Keratinocyte (primary cell): Measurements from ENCODE around the gene ALPI. TPM values are rescaled to one million over a fixed set of nuclear protein-coding genes. Genes with fewer than 3 reads are reported as not detected.
"Not testable (repeated sequence)": the region's sequence is repeated elsewhere in the genome, so short reads cannot be mapped to it uniquely, and the experiment has no call there.

Experiments
- DNase-seq: peaks from one replicate; pipeline ENCODE4 v3.0.0-alpha.2; 2011; ENCODE audit warnings: low read depth, missing footprints, low spot score
- FAIRE-seq: peaks from 2 replicates; lab custom pipeline; 2011; peaks lifted over from hg19 to GRCh38; lab: Jason Lieb, UNC
- H2AFZ ChIP-seq: 2 replicates; pipeline ENCODE4 v1.6.0; 2012; ENCODE audit warnings: low read length, control low read depth, inconsistent platforms; ENCODE audit not compliant: control insufficient read depth
- H3K27ac ChIP-seq: 2 replicates; pipeline ENCODE4 v1.5.1; 2011; ENCODE audit warnings: low read length; ENCODE audit not compliant: control insufficient read depth, insufficient read depth
- H3K27me3 ChIP-seq: 3 replicates; pipeline ENCODE4 v1.6.0; 2011; ENCODE audit warnings: low read length; ENCODE audit not compliant: control insufficient read depth, insufficient read depth; ENCODE audit errors: extremely low read depth
- H3K36me3 ChIP-seq, 2 experiments: 2 replicates in 1 of 2; 3 replicates in 1 of 2; pipeline ENCODE4 v1.5.1; 2011; ENCODE audit warnings: low read length in 2 of 2, mild to moderate bottlenecking in 1 of 2; ENCODE audit not compliant: control insufficient read depth in 2 of 2, insufficient read depth in 2 of 2; ENCODE audit errors: extremely low read depth in 1 of 2
- H3K4me1 ChIP-seq: 3 replicates; pipeline ENCODE4 v1.5.1; 2011; ENCODE audit warnings: low read length; ENCODE audit not compliant: control insufficient read depth, insufficient read depth; ENCODE audit errors: extremely low read depth
- H3K4me2 ChIP-seq: 3 replicates; pipeline ENCODE4 v1.6.0; 2011; ENCODE audit warnings: low read depth, low read length; ENCODE audit not compliant: control insufficient read depth, insufficient read depth; ENCODE audit errors: extremely low read depth
- H3K4me3 ChIP-seq, 3 experiments: fragments of 200-600 bp in 1 of 3; sonication (generic) in 1 of 3; 2 replicates in 2 of 3; 3 replicates in 1 of 3; pipeline ENCODE4 v1.5.1; 2011 to 2016; ENCODE audit warnings: low read length in 3 of 3, mild to moderate bottlenecking in 3 of 3, control low read depth in 2 of 3, inconsistent platforms in 1 of 3, low read depth in 1 of 3, mixed read lengths in 1 of 3, mixed run types in 1 of 3, moderate library complexity in 1 of 3; ENCODE audit not compliant: control insufficient read depth in 2 of 3, insufficient read depth in 2 of 3; ENCODE audit errors: extremely low read depth in 1 of 3
- H3K79me2 ChIP-seq: 2 replicates; pipeline ENCODE4 v1.6.0; 2012; ENCODE audit warnings: low read length; ENCODE audit not compliant: control insufficient read depth, insufficient read depth
- H3K9ac ChIP-seq: 3 replicates; pipeline ENCODE4 v1.6.0; 2011; ENCODE audit warnings: low read length; ENCODE audit not compliant: control insufficient read depth, insufficient read depth; ENCODE audit errors: extremely low read depth
- H3K9me1 ChIP-seq: 3 replicates; pipeline ENCODE4 v1.6.0; 2011; ENCODE audit warnings: low read length; ENCODE audit not compliant: control insufficient read depth, insufficient read depth; ENCODE audit errors: extremely low read depth
- H3K9me3 ChIP-seq: 2 replicates; pipeline ENCODE4 v1.5.1; 2012; ENCODE audit warnings: low read depth, low read length; ENCODE audit not compliant: control insufficient read depth
- H4K20me1 ChIP-seq: 3 replicates; pipeline ENCODE4 v1.6.0; 2011; ENCODE audit warnings: low read length; ENCODE audit not compliant: control insufficient read depth, insufficient read depth; ENCODE audit errors: extremely low read depth
- CTCF ChIP-seq, 3 experiments: IDR thresholded peaks in 1 of 3; conservative IDR thresholded peaks in 1 of 3; optimal IDR thresholded peaks in 1 of 3; 2 replicates in 2 of 3; 3 replicates in 1 of 3; pipeline versions ENCODE3 to v1.5.1; 2011; ENCODE audit warnings: low read length in 3 of 3, mild to moderate bottlenecking in 3 of 3, moderate library complexity in 2 of 3, control low read depth in 1 of 3, inconsistent platforms in 1 of 3; ENCODE audit not compliant: insufficient read depth in 2 of 3; ENCODE audit errors: extremely low read depth in 1 of 3
- EZH2 ChIP-seq: IDR thresholded peaks from one replicate; pipeline ENCODE4 v1.6.1; 2012; ENCODE audit warnings: inconsistent platforms, mild to moderate bottlenecking, low read length, moderate library complexity
- dilution Hi-C: fragments of 300-500 bp; cut with MboI; formaldehyde crosslinking; loops from one replicate; pipeline ENCODE4 v1.7.0; 2020; ENCODE audit warnings: low sequenced_read_pairs; ENCODE audit not compliant: extremely low pct_ligation_motif_present
- polyA plus RNA-seq, 5 experiments: library from polyadenylated mRNA; depleted of rRNA in 3 of 5; stranded (reverse) in 3 of 5; stranded (forward) in 1 of 5; unstranded in 1 of 5; fragments of >200 nt; gene quantifications; 1 replicate in 1 of 5; 2 replicates in 3 of 5; 3 replicates in 1 of 5; pipeline versions ENCODE4 v1.2.1 to v1.2.3, GENCODE V29; 2011 to 2012; ENCODE audit warnings: missing spikeins in 2 of 5, low read depth in 1 of 5, low replicate concordance in 1 of 5

The ALPI gene
- polyA plus RNA-seq, 1 donor (not counting 4 experiments of a cell fraction or from before 2014, with no cell fraction given): not detected

GRCh38 chr2:232431705-232432590, 24.0 kb upstream of the ALPI start:
- DNase-seq: no peak
- Histone ChIP-seq H3K79me2 (no peaks in the 10 kb centered on the region), H2AFZ (no peak overlapping the region), H3K4me2 (no peak overlapping the region), H3K36me3 (no peaks in the 10 kb centered on the region), H3K27ac (no peak overlapping the region), H3K4me1 (no peaks in the 10 kb centered on the region), H3K9ac (no peak overlapping the region), H3K27me3 (no peaks in the 10 kb centered on the region), H4K20me1 (no peaks in the 10 kb centered on the region), H3K9me1 (no peaks in the 10 kb centered on the region), H3K4me3 (no peak overlapping the region), H3K9me3 (no peaks in the 10 kb centered on the region)
- dilution Hi-C loops: loop anchor here (25.0 kb wide), 1 partner anchor 545 kb away; no protein-coding TSS in a partner anchor
- no peak for FAIRE-seq
- no peak for TF ChIP-seq EZH2
- TF ChIP-seq CTCF (optimal IDR thresholded peaks at IDR 0.05 in 1 of 3, IDR thresholded peaks at IDR 0.05 in 1 of 3, conservative IDR thresholded peaks at IDR 0.05 in 1 of 3; ENCODE audit: extremely low read depth in 1 of 3, insufficient read depth in 2 of 3, low read length in 3 of 3): no peak

GRCh38 chr2:232432598-232433184, 23.3 kb upstream of the ALPI start:
- H2AFZ ChIP-seq: no peak overlapping the region
- no peak overlapping the region for H3K9ac ChIP-seq
- H3K27me3 ChIP-seq: peaks cover 3% of the 10 kb centered on the region
- TF ChIP-seq CTCF (optimal IDR thresholded peaks at IDR 0.05 in 1 of 3, IDR thresholded peaks at IDR 0.05 in 1 of 3, conservative IDR thresholded peaks at IDR 0.05 in 1 of 3; ENCODE audit: extremely low read depth in 1 of 3, insufficient read depth in 2 of 3, low read length in 3 of 3): no peak
- TF ChIP-seq EZH2: no peak
- H3K9me3 ChIP-seq: no peaks in the 10 kb centered on the region
- DNase-seq (no peak), FAIRE-seq (no peak)
- no peak overlapping the region for H3K4me3 ChIP-seq
- no peaks in the 10 kb centered on the region for H3K9me1 ChIP-seq
- no peak overlapping the region for H3K27ac ChIP-seq
- H3K36me3 ChIP-seq: no peaks in the 10 kb centered on the region
- no peaks in the 10 kb centered on the region for H3K4me1 ChIP-seq
- H3K79me2 ChIP-seq: no peaks in the 10 kb centered on the region
- H4K20me1 ChIP-seq: no peaks in the 10 kb centered on the region
- dilution Hi-C loops: loop anchor here (25.0 kb wide), 1 partner anchor 545 kb away; no protein-coding TSS in a partner anchor
- no peak overlapping the region for H3K4me2 ChIP-seq

GRCh38 chr2:232433622-232434021, 22.3 kb upstream of the ALPI start:
- not testable (repeated sequence) for H3K9me3 ChIP-seq, H3K27ac ChIP-seq, H3K4me1 ChIP-seq, H3K27me3 ChIP-seq, H3K4me3 ChIP-seq, H3K79me2 ChIP-seq, H3K9me1 ChIP-seq, H3K36me3 ChIP-seq, H3K4me2 ChIP-seq, H4K20me1 ChIP-seq, H3K9ac ChIP-seq, FAIRE-seq, H2AFZ ChIP-seq, DNase-seq
- dilution Hi-C loops: loop anchor here (25.0 kb wide), 1 partner anchor 546 kb away; no protein-coding TSS in a partner anchor
